Motor neuron (in vitro differentiated cells): ENCODE results near the gene DPPA3. TPM values are rescaled to one million over a fixed set of nuclear protein-coding genes. Genes with fewer than 3 reads are reported as not detected.
"Not testable (repeated sequence)": the region's sequence is repeated elsewhere in the genome, so short reads cannot be mapped to it uniquely, and the experiment has no call there.

Experiments
- ATAC-seq, 8 experiments: fragments of 200-7000 bp; cut with Tn5 transposase; replicated peaks in 6 of 8; 2 replicates each; pipeline ENCODE4 v1.8.0; 2021; ENCODE audit warnings: mild to moderate bottlenecking in 8 of 8, moderate library complexity in 8 of 8
- H3K27ac ChIP-seq, 2 donors: fragments of 250-450 bp; sonication (Bioruptor Pico); 2 replicates each; pipeline ENCODE4 v1.9.0; 2021; ENCODE audit warnings: antibody characterized with exemption in 2 of 2, mild to moderate bottlenecking in 2 of 2, moderate library complexity in 1 of 2
- H3K4me1 ChIP-seq, 2 donors: fragments of 250-450 bp; sonication (Bioruptor Pico); replicated peaks in 1 of 2; 2 replicates each; pipeline ENCODE4 v1.6.1; 2021; ENCODE audit warnings: antibody characterized with exemption in 2 of 2, mild to moderate bottlenecking in 2 of 2, moderate library complexity in 1 of 2
- H3K4me3 ChIP-seq, 5 donors: fragments of 250-450 bp; sonication (Bioruptor Pico); 2 replicates each; pipeline ENCODE4 v1.9.0; 2021; ENCODE audit warnings: antibody characterized with exemption in 5 of 5, mild to moderate bottlenecking in 5 of 5, moderate library complexity in 4 of 5
- WGBS, 10 experiments: fragments of 450-650 bp; shearing (Covaris generic); methylation state at CpG; one replicate each; pipeline ENCODE4 v1.0.0; 2022; 5-methylcytosine and 5-hydroxymethylcytosine counted together
- in situ Hi-C, 9 experiments: fragments of 400-800 bp; cut with MboI; loops; one replicate each; pipeline ENCODE4 v1.15.0; 2021; ENCODE audit warnings: low sequenced_read_pairs in 9 of 9, low pct_unique_long_range_greater_than_20kb in 2 of 9; ENCODE audit not compliant: unreplicated experiment in 9 of 9
- total RNA-seq, 8 experiments: library from RNA; unstranded; fragments of 300-600 nt; gene quantifications; 2 replicates each; pipeline versions ENCODE4 v1.2.3 to v1.2.4, GENCODE V29; 2022

The DPPA3 gene
- total RNA-seq, 8 experiments from 2014 or later = 0.21 to 0.33 TPM; not detected in 6

- Histone ChIP-seq H3K27ac (peak overlapping the region; percentile 65 to 73), H3K4me1 (peaks cover 0 to 16% of the 10 kb centered on the region in 2 donors), H3K4me3 (peak overlapping the region in 2 of 5 donors; percentile 26 to 31)
- ATAC-seq = peak in 3 of 8 experiments; percentile 4 to 14 (median 12)
- in situ Hi-C loops = loop anchor here in 2 of 9 experiments (25.0 kb wide), 1 partner anchor 117 kb away; no protein-coding TSS in a partner anchor
- 19 to 86% (median 59%) methylated on average over 1 to 10 of the region's 10 CpGs; no CpG with 5 or more reads in 3 of the 10 experiments for WGBS, 10 experiments
Observed at GRCh38 chr12:7695237-7695560, 16.0 kb upstream of the DPPA3 start.

GRCh38 chr12:7695566-7696197 is 15.6 kb upstream of the DPPA3 start, which contains the start of gene GDF3:
Gene GDF3 (minus strand): TSS chr12:7695775. CDS start chr12:7695728, 47 bp downstream.
- peak within 1 kb of the TSS; percentile 65 to 73 for H3K27ac ChIP-seq
- in situ Hi-C loops = loop anchor here in 2 of 9 experiments (25.0 kb wide), 1 partner anchor 117 kb away; no protein-coding TSS in a partner anchor
- H3K4me1 ChIP-seq = peaks cover 0 to 16% of the 10 kb centered on the region in 2 donors
- peak within 1 kb of the TSS in 2 of 5 donors; percentile 26 to 31 for H3K4me3 ChIP-seq
- WGBS, 10 experiments = 4 to 42% (median 20%) methylated on average over 2 to 7 of the region's 7 CpGs
- peak; percentile 38 to 95 (median 94) for ATAC-seq

GRCh38 chr12:7705846-7706245 is 5.4 kb upstream of the DPPA3 start:
- no peak for ATAC-seq
- H3K27ac ChIP-seq = no peak overlapping the region
- in situ Hi-C loops = no loop called here
- no peak overlapping the region for H3K4me3 ChIP-seq
- no peaks in the 10 kb centered on the region for H3K4me1 ChIP-seq
- WGBS, 10 experiments = 100% methylated on average over 1 of the region's 29 CpGs; no CpG with 5 or more reads in 9 of the 10 experiments

- in situ Hi-C loops = no loop called here
- Histone ChIP-seq H3K4me3 (no peak overlapping the region), H3K27ac (no peak overlapping the region), H3K4me1 (no peaks in the 10 kb centered on the region)
- 20 to 83% (median 73%) methylated on average over 1 to 8 of the region's 8 CpGs for WGBS, 10 experiments
- ATAC-seq = no peak
Observed at GRCh38 chr12:7709969-7710675, 1.1 kb upstream of the DPPA3 start.

GRCh38 chr12:7712841-7713442 is 1.7 kb downstream of the DPPA3 start:
- Histone ChIP-seq H3K4me3 (no peak overlapping the region), H3K4me1 (peaks cover 0 to 2% of the 10 kb centered on the region in 2 donors), H3K27ac (no peak overlapping the region)
- in situ Hi-C loops = no loop called here
- WGBS, 10 experiments = 52 to 100% (median 84%) methylated on average over 2 to 12 of the region's 28 CpGs; no CpG with 5 or more reads in 1 of the 10 experiments
- ATAC-seq = no peak

- H3K27ac ChIP-seq = no peak overlapping the region
- peak; percentile 61 to 85 (median 73) for ATAC-seq
- peaks cover 0 to 2% of the 10 kb centered on the region in 2 donors for H3K4me1 ChIP-seq
- 0 to 47% (median 17%) methylated on average over 3 to 5 of the region's 5 CpGs; no CpG with 5 or more reads in 2 of the 10 experiments for WGBS, 10 experiments
- in situ Hi-C loops = no loop called here
- no peak overlapping the region for H3K4me3 ChIP-seq
Observed at GRCh38 chr12:7716381-7716780, 5.1 kb downstream of the DPPA3 start.

- no peak overlapping the region for H3K4me3 ChIP-seq
- H3K4me1 ChIP-seq = peaks cover 0 to 2% of the 10 kb centered on the region in 2 donors
- no peak for ATAC-seq
- in situ Hi-C loops = no loop called here
- 50 to 96% (median 74%) methylated on average over 3 to 14 of the region's 15 CpGs for WGBS, 10 experiments
- no peak overlapping the region for H3K27ac ChIP-seq
Observed at GRCh38 chr12:7719946-7720730, 8.9 kb downstream of the DPPA3 start.

GRCh38 chr12:7723926-7724325 is 12.7 kb downstream of the DPPA3 start:
- peak in 1 of 8 experiments; percentile 27 for ATAC-seq
- no peaks in the 10 kb centered on the region for H3K4me1 ChIP-seq
- H3K27ac ChIP-seq = no peak overlapping the region
- 8 to 100% (median 74%) methylated on average over 1 to 3 of the region's 3 CpGs; no CpG with 5 or more reads in 4 of the 10 experiments for WGBS, 10 experiments
- in situ Hi-C loops = no loop called here
- no peak overlapping the region for H3K4me3 ChIP-seq

GRCh38 chr12:7729746-7730145 is 18.5 kb downstream of the DPPA3 start:
- H3K4me1 ChIP-seq = peaks cover 18 to 21% of the 10 kb centered on the region in 2 donors
- in situ Hi-C loops = no loop called here
- ATAC-seq = peak in 1 of 8 experiments; percentile 46
- H3K4me3 ChIP-seq = no peak overlapping the region
- 5 to 100% (median 75%) methylated on average over 1 to 4 of the region's 4 CpGs; no CpG with 5 or more reads in 4 of the 10 experiments for WGBS, 10 experiments
- no peak overlapping the region for H3K27ac ChIP-seq

GRCh38 chr12:7730984-7731383 is 19.8 kb downstream of the DPPA3 start:
- peak in 5 of 8 experiments; percentile 21 to 40 (median 27) for ATAC-seq
- Histone ChIP-seq H3K4me1 (peaks cover 18 to 21% of the 10 kb centered on the region in 2 donors), H3K27ac (peak overlapping the region; percentile 10 to 14)
- in situ Hi-C loops, H3K4me3 ChIP-seq: not testable (repeated sequence)

- ATAC-seq = peak in 5 of 8 experiments; percentile 95 to 99 (median 97)
- H3K27ac ChIP-seq = peak overlapping the region; percentile 10 to 14
- no peak overlapping the region for H3K4me3 ChIP-seq
- in situ Hi-C loops = no loop called here
- 7 to 88% (median 22%) methylated on average over 1 to 5 of the region's 5 CpGs; no CpG with 5 or more reads in 2 of the 10 experiments for WGBS, 10 experiments
- H3K4me1 ChIP-seq = peaks cover 18 to 21% of the 10 kb centered on the region in 2 donors
Observed at GRCh38 chr12:7731486-7731885, 20.3 kb downstream of the DPPA3 start.

- Histone ChIP-seq H3K4me3 (no peak overlapping the region), H3K27ac (no peak overlapping the region), H3K4me1 (peaks cover 18 to 21% of the 10 kb centered on the region in 2 donors)
- in situ Hi-C loops = no loop called here
- 14 to 100% (median 84%) methylated on average over 1 to 2 of the region's 3 CpGs; no CpG with 5 or more reads in 2 of the 10 experiments for WGBS, 10 experiments
- ATAC-seq = no peak
Observed at GRCh38 chr12:7732993-7733392, 21.8 kb downstream of the DPPA3 start.
